K562 (cell line): Measurements from ENCODE around the gene PDE4D. TPM values are rescaled to one million over a fixed set of nuclear protein-coding genes. Genes with fewer than 3 reads are reported as not detected.

Experiments used
- ARID3A ChIP-seq: IDR thresholded peaks from 2 replicates; pipeline ENCODE4 v1.6.1; 2012; ENCODE audit warnings: low read depth, low read length, improper control_type of control experiment, borderline replicate concordance
- BRCA1 ChIP-seq, 2 experiments: fragments of 450-650 bp in 1 of 2; sonication (generic) in 1 of 2; formaldehyde crosslinking in 1 of 2; IDR thresholded peaks; 2 replicates each; pipeline versions ENCODE4 v1.5.0 to v1.6.1; 2017 to 2020; ENCODE audit warnings: mild to moderate bottlenecking in 1 of 2, missing genetic modification reagents in 1 of 2
- BRF2 ChIP-seq: IDR thresholded peaks from 3 replicates; pipeline ENCODE4 v1.6.1; 2011; ENCODE audit warnings: borderline replicate concordance, mild to moderate bottlenecking; ENCODE audit not compliant: insufficient read length, insufficient read depth
- CBX3 ChIP-seq, 2 experiments: IDR thresholded peaks; 1 replicate in 1 of 2; 2 replicates in 1 of 2; pipeline ENCODE4 v1.6.1; 2012; ENCODE audit warnings: inconsistent platforms in 2 of 2, low read length in 2 of 2, borderline replicate concordance in 1 of 2, control low read depth in 1 of 2
- CHD7 ChIP-seq: fragments of 200-600 bp; sonication (generic); IDR thresholded peaks from one replicate; pipeline ENCODE4 v1.6.1; 2012; ENCODE audit warnings: mild to moderate bottlenecking, low read depth, low read length, inconsistent platforms
- CTCF ChIP-seq, 3 experiments: IDR thresholded peaks in 2 of 3; conservative IDR thresholded peaks in 1 of 3; 2 replicates each; pipeline ENCODE4 v1.5.1; 2011 to 2012; ENCODE audit warnings: low read length in 3 of 3, mild to moderate bottlenecking in 3 of 3, control low read depth in 2 of 3, improper control_type of control experiment in 1 of 3, inconsistent platforms in 1 of 3, low read depth in 1 of 3, mixed read lengths in 1 of 3, moderate library complexity in 1 of 3; ENCODE audit not compliant: insufficient read depth in 2 of 3
- HDAC3 ChIP-seq: fragments of 450-650 bp; IDR thresholded peaks from 2 replicates; pipeline ENCODE4 v1.6.1; 2018; ENCODE audit warnings: borderline replicate concordance, mild to moderate bottlenecking, moderate library complexity; ENCODE audit not compliant: partially characterized antibody
- PHF8 ChIP-seq: fragments of 200-600 bp; sonication (generic); IDR thresholded peaks from 2 replicates; pipeline ENCODE4 v1.6.1; 2012; ENCODE audit warnings: mixed run types, mild to moderate bottlenecking, inconsistent platforms, low read length, moderate library complexity, borderline replicate concordance
- polyA plus RNA-seq, 8 experiments: library from polyadenylated mRNA; depleted of rRNA in 4 of 8; stranded (reverse) in 5 of 8; unstranded in 3 of 8; fragments of >200 nt; fragmentation: Nextera tagmentation in 2 of 8; fragmentation: Illumina TruSeq in 1 of 8; extraction: Ambion mirVana in 2 of 8; extraction: Trizol in 1 of 8; gene quantifications; 2 replicates each; pipeline versions ENCODE4 v1.2.1 to v1.2.3, GENCODE V29; 2011 to 2014; ENCODE audit warnings: inconsistent platforms in 1 of 8, missing spikeins in 1 of 8
- total RNA-seq, 7 experiments: library from RNA; depleted of rRNA in 6 of 7; stranded (reverse); fragments of >200 nt in 6 of 7; fragmentation: Illumina TruSeq in 2 of 7; extraction: Trizol in 2 of 7; gene quantifications; 2 replicates each; pipeline versions ENCODE4 v1.2.1 to v1.2.3, GENCODE V29; 2011 to 2021; ENCODE audit warnings: low replicate concordance in 1 of 7

Gene PDE4D
- total and polyA plus RNA-seq, 9 of the 15 experiments (the other 6 are each of a cell fraction or from before 2014, with no cell fraction given): 0.04 to 0.46 (median 0.13) TPM

GRCh38 chr5:59188419-59189225, 704.9 kb downstream of the PDE4D start (continued):
- no peak for TF ChIP-seq BRCA1 (IDR thresholded peaks at IDR 0.05)
- no peak for TF ChIP-seq BRCA1 (CRISPR knock-in tag; IDR thresholded peaks at IDR 0.05)
- TF ChIP-seq CHD7: no peak
- peak; percentile 69 to 81 (median 78) for TF ChIP-seq CTCF (IDR thresholded peaks at IDR 0.05 in 2 of 3, conservative IDR thresholded peaks at IDR 0.05 in 1 of 3; ENCODE audit: insufficient read depth in 2 of 3, low read depth in 1 of 3, low read length in 3 of 3)
- TF ChIP-seq CBX3 (IDR thresholded peaks at IDR 0.05; ENCODE audit: borderline replicate concordance in 1 of 2, low read length in 2 of 2): no peak
- TF ChIP-seq ARID3A: no peak
- no peak for TF ChIP-seq HDAC3
- TF ChIP-seq PHF8: no peak
- no peak for TF ChIP-seq BRF2
